GM23338 (cell line): Measurements from ENCODE around the gene PCGF2.
A peak's percentile ranks its signal among the peaks of the same experiment; 100 is the strongest.

Source experiments
- CREB1 ChIP-seq: fragments of 250-450 bp; sonication (Bioruptor Pico); IDR thresholded peaks from 2 replicates; pipeline ENCODE4 v1.5.0; 2020; ENCODE audit warnings: low read depth, mild to moderate bottlenecking, moderate library complexity
- CTCF ChIP-seq, 2 experiments: fragments of 200-600 bp in 1 of 2; sonication (generic) in 1 of 2; conservative IDR thresholded peaks; 2 replicates each; pipeline versions ENCODE4 v1.5.1 to v1.6.1; 2016 to 2017; ENCODE audit warnings: antibody characterized with exemption in 2 of 2, low read depth in 2 of 2, mild to moderate bottlenecking in 2 of 2, moderate library complexity in 1 of 2
- EZH2 ChIP-seq: fragments of 200-600 bp; sonication (generic); IDR thresholded peaks from one replicate; pipeline ENCODE4 v1.8.0; 2017; ENCODE audit warnings: antibody characterized with exemption, mild to moderate bottlenecking, low read depth; ENCODE audit not compliant: unreplicated experiment
- EZH2phosphoT487 ChIP-seq: fragments of 200-600 bp; sonication (generic); IDR thresholded peaks from one replicate; pipeline ENCODE4 v1.8.1; 2018; ENCODE audit warnings: antibody characterized with exemption; ENCODE audit not compliant: unreplicated experiment
- NANOG ChIP-seq: IDR thresholded peaks from 2 replicates; pipeline ENCODE4 v1.6.1; 2016; ENCODE audit warnings: antibody characterized with exemption, borderline replicate concordance
- POLR2AphosphoS5 ChIP-seq: IDR thresholded peaks from 2 replicates; pipeline ENCODE4 v1.6.1; 2016; ENCODE audit warnings: antibody characterized with exemption, low read depth
- REST ChIP-seq: IDR thresholded peaks from one replicate; pipeline ENCODE4 v1.6.1; 2018; ENCODE audit warnings: antibody characterized with exemption; ENCODE audit not compliant: unreplicated experiment

GRCh38 chr17:38704606-38705522 lies 43.3 kb downstream of the PCGF2 start, which contains the start of gene MLLT6:
- TF ChIP-seq CTCF (conservative IDR thresholded peaks at IDR 0.05; ENCODE audit: low read depth in 2 of 2) (no peak), REST (no peak), NANOG (no peak), POLR2AphosphoS5 (no peak), CREB1 (CRISPR knock-in tag) (no peak), EZH2 (peak; percentile 83), EZH2phosphoT487 (no peak)
